ENCODE results near the gene GSTM5.
"Not testable (repeated sequence)": the region's sequence is repeated elsewhere in the genome, so short reads cannot be mapped to it uniquely, and the experiment has no call there.

Gene GSTM5

GRCh38 chr1:109711593-109712320 lies at the start of gene GSTM5:
Gene GSTM5 (plus strand): TSS chr1:109712251. CDS start chr1:109712313, 62 bp downstream.
- in situ Hi-C loops (cut with MboI; ENCODE audit: low sequenced_read_pairs) = not testable (repeated sequence)

GRCh38 chr1:109664671-109665070 lies 47.4 kb upstream of the GSTM5 start:
- in situ Hi-C loops (cut with MboI; ENCODE audit: low sequenced_read_pairs) = no loop called here

- in situ Hi-C loops (cut with MboI; ENCODE audit: low sequenced_read_pairs) = no loop called here
These were observed 44.5 kb upstream of the GSTM5 start, which contains the start of gene GSTM2 for GRCh38 chr1:109667452-109668122. Gene GSTM2 (plus strand): TSS chr1:109668057. CDS start chr1:109668116, 59 bp downstream.

- in situ Hi-C loops (cut with MboI; ENCODE audit: low sequenced_read_pairs) = no loop called here
These were observed 43.8 kb upstream of the GSTM5 start for GRCh38 chr1:109668123-109668775.

GRCh38 chr1:109669246-109669948 lies 42.7 kb upstream of the GSTM5 start:
- in situ Hi-C loops (cut with MboI; ENCODE audit: low sequenced_read_pairs) = no loop called here

GRCh38 chr1:109669949-109670302 lies 42.1 kb upstream of the GSTM5 start:
- in situ Hi-C loops (cut with MboI; ENCODE audit: low sequenced_read_pairs) = not testable (repeated sequence)

GRCh38 chr1:109671067-109671466 lies 41.0 kb upstream of the GSTM5 start:
- in situ Hi-C loops (cut with MboI; ENCODE audit: low sequenced_read_pairs) = no loop called here

GRCh38 chr1:109673861-109674260 lies 38.2 kb upstream of the GSTM5 start:
- in situ Hi-C loops (cut with MboI; ENCODE audit: low sequenced_read_pairs) = not testable (repeated sequence)

- in situ Hi-C loops (cut with MboI; ENCODE audit: low sequenced_read_pairs) = not testable (repeated sequence)
These were observed 35.2 kb upstream of the GSTM5 start for GRCh38 chr1:109676683-109677381.

- in situ Hi-C loops (cut with MboI; ENCODE audit: low sequenced_read_pairs) = no loop called here
These were observed 34.6 kb upstream of the GSTM5 start for GRCh38 chr1:109677459-109677858.

- in situ Hi-C loops (cut with MboI; ENCODE audit: low sequenced_read_pairs) = not testable (repeated sequence)
These were observed 33.4 kb upstream of the GSTM5 start for GRCh38 chr1:109678637-109679036.

GRCh38 chr1:109684777-109685176 lies 27.3 kb upstream of the GSTM5 start:
- in situ Hi-C loops (cut with MboI; ENCODE audit: low sequenced_read_pairs) = not testable (repeated sequence)

- in situ Hi-C loops (cut with MboI; ENCODE audit: low sequenced_read_pairs) = not testable (repeated sequence)
These were observed 26.7 kb upstream of the GSTM5 start for GRCh38 chr1:109685399-109685798.

- in situ Hi-C loops (cut with MboI; ENCODE audit: low sequenced_read_pairs) = not testable (repeated sequence)
These were observed 26.2 kb upstream of the GSTM5 start for GRCh38 chr1:109685890-109686289.

GRCh38 chr1:109687109-109687508 lies 24.9 kb upstream of the GSTM5 start:
- in situ Hi-C loops (cut with MboI; ENCODE audit: low sequenced_read_pairs) = not testable (repeated sequence)

GRCh38 chr1:109687641-109688499 lies 24.2 kb upstream of the GSTM5 start, which contains the start of gene GSTM1:
Gene GSTM1 (plus strand): TSS chr1:109687817. CDS start chr1:109687874, 57 bp downstream.
- in situ Hi-C loops (cut with MboI; ENCODE audit: low sequenced_read_pairs) = no loop called here

- in situ Hi-C loops (cut with MboI; ENCODE audit: low sequenced_read_pairs) = no loop called here
These were observed 22.1 kb upstream of the GSTM5 start for GRCh38 chr1:109689844-109690405.

GRCh38 chr1:109691759-109692158 lies 20.3 kb upstream of the GSTM5 start:
- in situ Hi-C loops (cut with MboI; ENCODE audit: low sequenced_read_pairs) = no loop called here

- in situ Hi-C loops (cut with MboI; ENCODE audit: low sequenced_read_pairs) = not testable (repeated sequence)
These were observed 17.7 kb upstream of the GSTM5 start for GRCh38 chr1:109694400-109694799.
